ENCODE measurements around the gene KIRREL2.

DNA sequence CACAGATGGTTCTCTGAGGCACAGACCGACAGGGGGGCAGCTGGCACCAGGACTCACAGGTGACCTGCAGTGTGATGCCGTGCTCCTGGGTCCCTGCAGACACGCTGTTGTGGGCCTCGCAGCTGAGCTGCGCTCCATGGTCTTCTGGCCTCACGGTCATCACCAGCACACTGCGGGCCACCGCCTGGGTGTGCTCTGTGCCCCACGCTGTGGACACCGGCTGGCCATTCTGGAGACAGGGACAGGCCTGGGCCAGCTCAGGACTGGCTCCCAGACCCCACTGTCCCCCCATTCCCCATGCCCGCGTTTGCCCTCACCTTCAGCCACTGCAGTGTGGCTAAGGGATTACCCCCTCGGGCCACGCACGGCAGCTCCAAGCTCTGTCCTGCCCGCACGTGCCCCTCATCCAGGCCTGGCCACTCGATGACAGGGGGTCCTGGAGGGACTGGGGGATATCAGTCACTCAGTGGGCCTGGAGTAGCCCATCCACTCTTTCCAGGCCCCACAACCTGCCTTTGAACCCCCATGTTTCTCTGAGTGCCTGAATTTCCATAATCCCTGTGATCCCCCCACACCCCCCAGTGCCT is 7.7 kb upstream of the KIRREL2 start:
- TF ChIP-seq, protein P1, sequence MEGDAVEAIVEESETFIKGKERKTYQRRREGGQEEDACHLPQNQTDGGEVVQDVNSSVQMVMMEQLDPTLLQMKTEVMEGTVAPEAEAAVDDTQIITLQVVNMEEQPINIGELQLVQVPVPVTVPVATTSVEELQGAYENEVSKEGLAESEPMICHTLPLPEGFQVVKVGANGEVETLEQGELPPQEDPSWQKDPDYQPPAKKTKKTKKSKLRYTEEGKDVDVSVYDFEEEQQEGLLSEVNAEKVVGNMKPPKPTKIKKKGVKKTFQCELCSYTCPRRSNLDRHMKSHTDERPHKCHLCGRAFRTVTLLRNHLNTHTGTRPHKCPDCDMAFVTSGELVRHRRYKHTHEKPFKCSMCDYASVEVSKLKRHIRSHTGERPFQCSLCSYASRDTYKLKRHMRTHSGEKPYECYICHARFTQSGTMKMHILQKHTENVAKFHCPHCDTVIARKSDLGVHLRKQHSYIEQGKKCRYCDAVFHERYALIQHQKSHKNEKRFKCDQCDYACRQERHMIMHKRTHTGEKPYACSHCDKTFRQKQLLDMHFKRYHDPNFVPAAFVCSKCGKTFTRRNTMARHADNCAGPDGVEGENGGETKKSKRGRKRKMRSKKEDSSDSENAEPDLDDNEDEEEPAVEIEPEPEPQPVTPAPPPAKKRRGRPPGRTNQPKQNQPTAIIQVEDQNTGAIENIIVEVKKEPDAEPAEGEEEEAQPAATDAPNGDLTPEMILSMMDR (IDR thresholded peaks at IDR 0.05; ENCODE audit: low read depth, low read length) = no peak
- no peak for TF ChIP-seq EZH2phosphoT487 (IDR thresholded peaks at IDR 0.05; ENCODE audit: low read depth)
